Neuronal stem cell (in vitro differentiated cells): Measurements from ENCODE around the gene ARHGAP12.

Experiments used
- DNase-seq: peaks from one replicate; pipeline ENCODE4 v3.0.0-alpha.2; 2013; ENCODE audit warnings: low spot score
- H2AFZ ChIP-seq: one replicate; pipeline ENCODE4 v1.6.1; 2013; ENCODE audit warnings: mild to moderate bottlenecking, low read length, inconsistent platforms
- H2AK5ac ChIP-seq: 2 replicates; pipeline ENCODE4 v1.6.1; 2013; ENCODE audit warnings: low read depth, mild to moderate bottlenecking, inconsistent platforms, low read length, moderate library complexity, mixed read lengths
- H2BK120ac ChIP-seq: 2 replicates; pipeline ENCODE4 v1.6.1; 2013; ENCODE audit warnings: low read depth, mild to moderate bottlenecking, inconsistent platforms, low read length, moderate library complexity, mixed read lengths
- H2BK12ac ChIP-seq: one replicate; pipeline ENCODE4 v1.6.1; 2013; ENCODE audit warnings: low read length, inconsistent platforms
- H2BK15ac ChIP-seq: 2 replicates; pipeline ENCODE4 v1.6.1; 2013; ENCODE audit warnings: mild to moderate bottlenecking, low read length, inconsistent platforms, mixed read lengths
- H2BK5ac ChIP-seq: one replicate; pipeline ENCODE4 v1.6.1; 2013; ENCODE audit warnings: inconsistent platforms, mild to moderate bottlenecking, low read length, moderate library complexity
- H3K14ac ChIP-seq: one replicate; pipeline ENCODE4 v1.6.1; 2013; ENCODE audit warnings: low read length, inconsistent platforms
- H3K18ac ChIP-seq: 2 replicates; pipeline ENCODE4 v1.6.1; 2013; ENCODE audit warnings: low read length, inconsistent platforms
- H3K23ac ChIP-seq: 2 replicates; pipeline ENCODE4 v1.6.1; 2013; ENCODE audit warnings: low read depth, mild to moderate bottlenecking, mixed read lengths, low read length, inconsistent platforms; ENCODE audit not compliant: poor library complexity
- H3K27ac ChIP-seq: replicated peaks from 3 replicates; pipeline ENCODE4 v1.5.1; 2013; ENCODE audit warnings: low read length, inconsistent platforms
- H3K27me3 ChIP-seq, 3 experiments: 2 replicates each; pipeline ENCODE4 v1.6.1; 2013; ENCODE audit warnings: low read length in 3 of 3, mild to moderate bottlenecking in 2 of 3, inconsistent platforms in 1 of 3, low read depth in 1 of 3, mixed read lengths in 1 of 3, moderate library complexity in 1 of 3; ENCODE audit not compliant: control insufficient read depth in 3 of 3, insufficient read depth in 3 of 3
- H3K36me3 ChIP-seq, 2 donors: replicated peaks in 1 of 2; 2 replicates each; pipeline ENCODE4 v1.6.1; 2013; ENCODE audit warnings: low read length in 2 of 2; ENCODE audit not compliant: control insufficient read depth in 2 of 2, insufficient read depth in 2 of 2
- H3K4ac ChIP-seq: 2 replicates; pipeline ENCODE4 v1.6.1; 2013; ENCODE audit warnings: inconsistent platforms, mild to moderate bottlenecking, low read length, moderate library complexity
- H3K4me1 ChIP-seq, 2 donors: 1 replicate in 1 of 2; 2 replicates in 1 of 2; pipeline ENCODE4 v1.6.1; 2013; ENCODE audit warnings: low read length in 2 of 2, low read depth in 1 of 2; ENCODE audit not compliant: control insufficient read depth in 2 of 2, insufficient read depth in 1 of 2
- H3K4me2 ChIP-seq: one replicate; pipeline ENCODE4 v1.6.1; 2013; ENCODE audit warnings: mild to moderate bottlenecking, low read length, inconsistent platforms; ENCODE audit not compliant: insufficient read depth, poor library complexity, severe bottlenecking
- H3K4me3 ChIP-seq, 2 donors: 2 replicates each; pipeline ENCODE4 v1.5.1; 2013; ENCODE audit warnings: low read length in 2 of 2, mild to moderate bottlenecking in 2 of 2, inconsistent platforms in 1 of 2, moderate library complexity in 1 of 2
- H3K79me1 ChIP-seq: one replicate; pipeline ENCODE4 v1.6.1; 2013; ENCODE audit warnings: low read depth, mild to moderate bottlenecking, inconsistent platforms, low read length, moderate library complexity
- H3K9ac ChIP-seq: one replicate; pipeline ENCODE4 v1.6.1; 2013; ENCODE audit warnings: mild to moderate bottlenecking, low read depth, low read length, inconsistent platforms; ENCODE audit not compliant: poor library complexity
- H3K9me3 ChIP-seq, 2 donors: replicated peaks in 1 of 2; 2 replicates each; pipeline versions ENCODE3 to v1.6.1; 2013; ENCODE audit warnings: low read length in 2 of 2, mild to moderate bottlenecking in 2 of 2, inconsistent platforms in 1 of 2, low read depth in 1 of 2, mixed read lengths in 1 of 2, moderate library complexity in 1 of 2; ENCODE audit not compliant: control insufficient read depth in 2 of 2, insufficient read depth in 1 of 2
- H4K8ac ChIP-seq: one replicate; pipeline ENCODE4 v1.6.1; 2013; ENCODE audit warnings: low read depth, mild to moderate bottlenecking, inconsistent platforms, low read length, moderate library complexity
- H4K91ac ChIP-seq: one replicate; pipeline ENCODE4 v1.6.1; 2013; ENCODE audit warnings: low read length, low read depth, mild to moderate bottlenecking, inconsistent platforms; ENCODE audit not compliant: poor library complexity
- WGBS, 2 donors: extraction: QIAGEN DNeasy Blood & Tissue Kit; methylation state at CpG; one replicate each; pipeline ENCODE4 v1.1.7; 2013; ENCODE audit warnings: missing lambda C conversion rate in 2 of 2, mixed read lengths in 1 of 2; ENCODE audit not compliant: insufficient read length in 2 of 2, insufficient replicate concordance in 1 of 2; ENCODE audit errors: extremely low coverage in 2 of 2; 5-methylcytosine and 5-hydroxymethylcytosine counted together

ARHGAP12 gene

GRCh38 chr10:31887850-31888249 is 40.8 kb downstream of the ARHGAP12 start:
- peaks cover 4% of the 10 kb centered on the region for H3K79me1 ChIP-seq
- H3K36me3 ChIP-seq, result peaks cover 2 to 6% of the 10 kb centered on the region in 2 donors
- H3K4me1 ChIP-seq, result no peaks in the 10 kb centered on the region
- H2BK5ac ChIP-seq, result no peak overlapping the region
- H3K27ac ChIP-seq, result no peak overlapping the region
- no peaks in the 10 kb centered on the region for H3K27me3 ChIP-seq
- no peaks in the 10 kb centered on the region for H3K9me3 ChIP-seq
- no peak overlapping the region for H3K14ac ChIP-seq
- no peak overlapping the region for H3K4me3 ChIP-seq
- WGBS, 2 donors, result no CpG with 5 or more reads among the region's 7 CpGs
- no peak overlapping the region for H4K8ac ChIP-seq
- no peak overlapping the region for H3K23ac ChIP-seq
- H2BK15ac ChIP-seq, result no peak overlapping the region
- no peak overlapping the region for H2AFZ ChIP-seq
- no peak overlapping the region for H3K4ac ChIP-seq
- no peak overlapping the region for H2BK12ac ChIP-seq
- H3K4me2 ChIP-seq, result no peak overlapping the region
- H4K91ac ChIP-seq, result no peak overlapping the region
- no peak overlapping the region for H2AK5ac ChIP-seq
- no peak for DNase-seq
- H2BK120ac ChIP-seq, result no peak overlapping the region
- H3K18ac ChIP-seq, result no peak overlapping the region
- H3K9ac ChIP-seq, result no peak overlapping the region

GRCh38 chr10:31886885-31887284 is 41.7 kb downstream of the ARHGAP12 start:
- H3K18ac ChIP-seq, result no peak overlapping the region
- no peak overlapping the region for H3K14ac ChIP-seq
- H2BK5ac ChIP-seq, result no peak overlapping the region
- no peak overlapping the region for H2BK15ac ChIP-seq
- H3K4ac ChIP-seq, result no peak overlapping the region
- no peak for DNase-seq
- H3K23ac ChIP-seq, result no peak overlapping the region
- WGBS, 2 donors, result no CpG with 5 or more reads among the region's 1 CpG
- H3K4me1 ChIP-seq, result no peaks in the 10 kb centered on the region
- peaks cover 2 to 6% of the 10 kb centered on the region in 2 donors for H3K36me3 ChIP-seq
- peaks cover 4% of the 10 kb centered on the region for H3K79me1 ChIP-seq
- H3K9ac ChIP-seq, result no peak overlapping the region
- H2BK12ac ChIP-seq, result no peak overlapping the region
- H2AFZ ChIP-seq, result no peak overlapping the region
- no peaks in the 10 kb centered on the region for H3K27me3 ChIP-seq
- H3K4me3 ChIP-seq, result no peak overlapping the region
- H3K4me2 ChIP-seq, result no peak overlapping the region
- H2BK120ac ChIP-seq, result no peak overlapping the region
- no peak overlapping the region for H4K91ac ChIP-seq
- no peak overlapping the region for H3K27ac ChIP-seq
- H3K9me3 ChIP-seq, result no peaks in the 10 kb centered on the region
- H4K8ac ChIP-seq, result no peak overlapping the region
- no peak overlapping the region for H2AK5ac ChIP-seq

GRCh38 chr10:31885971-31886370 is 42.7 kb downstream of the ARHGAP12 start:
- Histone ChIP-seq H2BK120ac (no peak overlapping the region), H2AFZ (no peak overlapping the region), H3K27me3 (no peaks in the 10 kb centered on the region), H2BK12ac (no peak overlapping the region), H3K9me3 (no peaks in the 10 kb centered on the region), H4K8ac (no peak overlapping the region), H3K4ac (no peak overlapping the region), H3K4me3 (no peak overlapping the region), H3K9ac (no peak overlapping the region), H3K27ac (no peak overlapping the region), H3K18ac (no peak overlapping the region), H2AK5ac (no peak overlapping the region), H4K91ac (no peak overlapping the region), H3K36me3 (peaks cover 2 to 6% of the 10 kb centered on the region in 2 donors), H3K4me2 (no peak overlapping the region), H3K14ac (no peak overlapping the region), H2BK15ac (no peak overlapping the region), H2BK5ac (no peak overlapping the region), H3K23ac (no peak overlapping the region), H3K79me1 (peaks cover 4% of the 10 kb centered on the region), H3K4me1 (no peaks in the 10 kb centered on the region)
- no peak for DNase-seq

- Histone ChIP-seq H3K4ac (no peak overlapping the region), H2BK12ac (no peak overlapping the region), H2AK5ac (no peak overlapping the region), H3K27ac (no peak overlapping the region), H2AFZ (no peak overlapping the region), H3K9me3 (no peaks in the 10 kb centered on the region), H2BK15ac (no peak overlapping the region), H3K9ac (no peak overlapping the region), H2BK120ac (no peak overlapping the region), H3K18ac (no peak overlapping the region), H4K91ac (no peak overlapping the region), H3K14ac (no peak overlapping the region), H3K79me1 (peaks cover 4% of the 10 kb centered on the region), H3K4me3 (no peak overlapping the region), H3K23ac (no peak overlapping the region), H3K36me3 (peaks cover 2 to 6% of the 10 kb centered on the region in 2 donors), H2BK5ac (no peak overlapping the region), H3K4me1 (no peaks in the 10 kb centered on the region), H3K27me3 (no peaks in the 10 kb centered on the region), H3K4me2 (no peak overlapping the region), H4K8ac (no peak overlapping the region)
- WGBS, 2 donors, result no CpG with 5 or more reads among the region's 2 CpGs
- no peak for DNase-seq
Observed at GRCh38 chr10:31884386-31884785, 44.2 kb downstream of the ARHGAP12 start.
